ENCODE data around the gene SPTBN2.

GRCh38 chr11:66706989-66707388, 22.0 kb downstream of the SPTBN2 start:
- TF ChIP-seq REST (IDR thresholded peaks at IDR 0.05): no peak
- TF ChIP-seq CTCF (IDR thresholded peaks at IDR 0.05): no peak
- TF ChIP-seq CHD2 (IDR thresholded peaks at IDR 0.05; ENCODE audit: low read length, partially characterized antibody): no peak
- no peak for TF ChIP-seq CEBPB (IDR thresholded peaks at IDR 0.05)
- no peak for TF ChIP-seq USF2 (IDR thresholded peaks at IDR 0.05)
- TF ChIP-seq SREBF2 (IDR thresholded peaks at IDR 0.05): no peak
- TF ChIP-seq MYC (IDR thresholded peaks at IDR 0.05; ENCODE audit: borderline replicate concordance, low read length): no peak
- no peak for TF ChIP-seq POLR2A (IDR thresholded peaks at IDR 0.05; ENCODE audit: low read length)
- TF ChIP-seq RAD21 (conservative IDR thresholded peaks at IDR 0.05 in 1 of 2, IDR thresholded peaks at IDR 0.05 in 1 of 2): no peak
- TF ChIP-seq RFX5 (IDR thresholded peaks at IDR 0.05): no peak
- TF ChIP-seq NFE2L2 (conservative IDR thresholded peaks at IDR 0.05; ENCODE audit: low read length): no peak
